ENCODE results near the gene LARGE1.

The LARGE1 gene

GRCh38 chr22:33260498-33260897 lies 659.8 kb downstream of the LARGE1 start:
- no peaks in the 10 kb centered on the region for H4K20me1 ChIP-seq (ENCODE audit: low read depth, low read length)
- H3F3A ChIP-seq (ENCODE audit: insufficient read depth), result no peaks in the 10 kb centered on the region
- no peaks in the 10 kb centered on the region for H3K36me3 ChIP-seq (ENCODE audit: low read length)
- H3K27me3 ChIP-seq (ENCODE audit: low read length), result no peaks in the 10 kb centered on the region
- no peaks in the 10 kb centered on the region for H3K9me3 ChIP-seq (ENCODE audit: insufficient read depth, low read length)
- no peak overlapping the region for H2AFZ ChIP-seq (ENCODE audit: low read depth, low read length, severe bottlenecking)
- no peaks in the 10 kb centered on the region for H3K9me2 ChIP-seq (replicated peaks; ENCODE audit: insufficient read depth, low read length)
- TF ChIP-seq CTCF (IDR thresholded peaks at IDR 0.05; ENCODE audit: insufficient read depth, low read length, poor library complexity, severe bottlenecking) (no peak), EZH2phosphoT487 (conservative IDR thresholded peaks at IDR 0.05; ENCODE audit: low read length) (no peak)
- H3K27ac ChIP-seq (ENCODE audit: low read depth, low read length), result no peak overlapping the region
- no peak overlapping the region for H3K4me3 ChIP-seq (ENCODE audit: insufficient read depth, low read length, poor library complexity, severe bottlenecking)
- no peaks in the 10 kb centered on the region for H3K79me2 ChIP-seq (ENCODE audit: insufficient read depth, low read length)
- H3K9ac ChIP-seq (ENCODE audit: low read length), result no peak overlapping the region
- no peak overlapping the region for H3K4me2 ChIP-seq (ENCODE audit: low read depth, low read length, poor library complexity, severe bottlenecking)

- Histone ChIP-seq H3K27ac (ENCODE audit: low read depth, low read length) (no peak overlapping the region), H3K4me2 (ENCODE audit: low read depth, low read length, poor library complexity, severe bottlenecking) (no peak overlapping the region), H3K79me2 (ENCODE audit: insufficient read depth, low read length) (no peaks in the 10 kb centered on the region), H3K4me3 (ENCODE audit: insufficient read depth, low read length, poor library complexity, severe bottlenecking) (no peak overlapping the region), H3K9me3 (ENCODE audit: insufficient read depth, low read length) (no peaks in the 10 kb centered on the region), H3K36me3 (ENCODE audit: low read length) (no peaks in the 10 kb centered on the region), H3F3A (ENCODE audit: insufficient read depth) (no peaks in the 10 kb centered on the region), H3K9me2 (replicated peaks; ENCODE audit: insufficient read depth, low read length) (no peaks in the 10 kb centered on the region), H2AFZ (ENCODE audit: low read depth, low read length, severe bottlenecking) (no peak overlapping the region), H4K20me1 (ENCODE audit: low read depth, low read length) (no peaks in the 10 kb centered on the region), H3K9ac (ENCODE audit: low read length) (no peak overlapping the region), H3K27me3 (ENCODE audit: low read length) (no peaks in the 10 kb centered on the region)
- TF ChIP-seq EZH2phosphoT487 (conservative IDR thresholded peaks at IDR 0.05; ENCODE audit: low read length) (no peak), CTCF (IDR thresholded peaks at IDR 0.05; ENCODE audit: insufficient read depth, low read length, poor library complexity, severe bottlenecking) (no peak)
Measured at GRCh38 chr22:33255791-33256190, 664.5 kb downstream of the LARGE1 start.

- Histone ChIP-seq H3K4me3 (ENCODE audit: insufficient read depth, low read length, poor library complexity, severe bottlenecking) (no peak overlapping the region), H3F3A (ENCODE audit: insufficient read depth) (no peaks in the 10 kb centered on the region), H4K20me1 (ENCODE audit: low read depth, low read length) (no peaks in the 10 kb centered on the region), H3K27me3 (ENCODE audit: low read length) (no peaks in the 10 kb centered on the region), H3K27ac (ENCODE audit: low read depth, low read length) (no peak overlapping the region), H3K4me2 (ENCODE audit: low read depth, low read length, poor library complexity, severe bottlenecking) (no peak overlapping the region), H3K9me2 (replicated peaks; ENCODE audit: insufficient read depth, low read length) (no peaks in the 10 kb centered on the region), H3K9ac (ENCODE audit: low read length) (no peak overlapping the region), H3K9me3 (ENCODE audit: insufficient read depth, low read length) (no peaks in the 10 kb centered on the region), H3K36me3 (ENCODE audit: low read length) (no peaks in the 10 kb centered on the region), H3K79me2 (ENCODE audit: insufficient read depth, low read length) (no peaks in the 10 kb centered on the region), H2AFZ (ENCODE audit: low read depth, low read length, severe bottlenecking) (no peak overlapping the region)
- TF ChIP-seq CTCF (IDR thresholded peaks at IDR 0.05; ENCODE audit: insufficient read depth, low read length, poor library complexity, severe bottlenecking) (no peak), EZH2phosphoT487 (conservative IDR thresholded peaks at IDR 0.05; ENCODE audit: low read length) (no peak)
Measured at GRCh38 chr22:33248948-33249347, 671.3 kb downstream of the LARGE1 start.

Measured in SU-DHL-6 (cell line).